ENCODE measurements around the gene HMX2. TPM values are rescaled to one million over a fixed set of nuclear protein-coding genes. Genes with fewer than 3 reads are reported as not detected.

The HMX2 gene
- total RNA-seq, 1 donor: not detected

- H3K36me3 ChIP-seq (ENCODE audit: insufficient read depth, low read length): no peaks in the 10 kb centered on the region
- no peaks in the 10 kb centered on the region for H3K4me1 ChIP-seq (ENCODE audit: insufficient read depth, low read length)
- DNase-seq (ENCODE audit: insufficient read length, low spot score, missing footprints): peak; percentile 84
Observed at GRCh38 chr10:123146894-123147634, 872 bp upstream of the HMX2 start.

GRCh38 chr10:123148414-123149161 is 652 bp downstream of the HMX2 start:
- no peak for TF ChIP-seq CTCF (IDR thresholded peaks at IDR 0.05; ENCODE audit: extremely low read depth, low read depth, low read length)
- Histone ChIP-seq H4K20me1 (ENCODE audit: insufficient read depth, low read length) (no peaks in the 10 kb centered on the region), H3K27ac (ENCODE audit: low read depth, low read length) (no peak overlapping the region), H3K4me3 (ENCODE audit: insufficient read depth, low read length) (no peak overlapping the region), H3K4me2 (ENCODE audit: insufficient read depth, low read length) (no peak overlapping the region), H2AFZ (ENCODE audit: low read length) (no peak overlapping the region), H3K9me3 (ENCODE audit: low read depth, low read length) (no peaks in the 10 kb centered on the region), H3K27me3 (ENCODE audit: insufficient read depth, low read length) (peaks cover 93% of the 10 kb centered on the region), H3K79me2 (ENCODE audit: insufficient read depth, low read length) (no peaks in the 10 kb centered on the region), H3K4me1 (ENCODE audit: insufficient read depth, low read length) (no peaks in the 10 kb centered on the region), H3K36me3 (ENCODE audit: insufficient read depth, low read length) (no peaks in the 10 kb centered on the region)
- peak; percentile 85 for DNase-seq (ENCODE audit: insufficient read length, low spot score, missing footprints)

More at GRCh38 chr10:123146894-123147634, 872 bp upstream of the HMX2 start:
- Histone ChIP-seq H3K27ac (ENCODE audit: low read depth, low read length) (no peak overlapping the region), H3K4me3 (ENCODE audit: insufficient read depth, low read length) (no peak overlapping the region), H3K4me2 (ENCODE audit: insufficient read depth, low read length) (no peak overlapping the region), H2AFZ (ENCODE audit: low read length) (no peak overlapping the region), H3K9me3 (ENCODE audit: low read depth, low read length) (no peaks in the 10 kb centered on the region), H4K20me1 (ENCODE audit: insufficient read depth, low read length) (no peaks in the 10 kb centered on the region), H3K79me2 (ENCODE audit: insufficient read depth, low read length) (no peaks in the 10 kb centered on the region), H3K27me3 (ENCODE audit: insufficient read depth, low read length) (peaks cover 99% of the 10 kb centered on the region)
- no peak for TF ChIP-seq CTCF (IDR thresholded peaks at IDR 0.05; ENCODE audit: extremely low read depth, low read depth, low read length)

GRCh38 chr10:123149162-123149567 is 1.2 kb downstream of the HMX2 start:
- H2AFZ ChIP-seq (ENCODE audit: low read length): no peak overlapping the region
- H3K27me3 ChIP-seq (ENCODE audit: insufficient read depth, low read length): peaks cover 87% of the 10 kb centered on the region
- H3K27ac ChIP-seq (ENCODE audit: low read depth, low read length): no peak overlapping the region
- no peaks in the 10 kb centered on the region for H4K20me1 ChIP-seq (ENCODE audit: insufficient read depth, low read length)
- H3K9me3 ChIP-seq (ENCODE audit: low read depth, low read length): no peaks in the 10 kb centered on the region
- H3K4me2 ChIP-seq (ENCODE audit: insufficient read depth, low read length): peak overlapping the region; percentile 60
- no peak for TF ChIP-seq CTCF (IDR thresholded peaks at IDR 0.05; ENCODE audit: extremely low read depth, low read depth, low read length)
- no peak for DNase-seq (ENCODE audit: insufficient read length, low spot score, missing footprints)
- H3K4me3 ChIP-seq (ENCODE audit: insufficient read depth, low read length): no peak overlapping the region
- H3K4me1 ChIP-seq (ENCODE audit: insufficient read depth, low read length): no peaks in the 10 kb centered on the region
- H3K36me3 ChIP-seq (ENCODE audit: insufficient read depth, low read length): no peaks in the 10 kb centered on the region
- H3K79me2 ChIP-seq (ENCODE audit: insufficient read depth, low read length): peaks cover under 1% of the 10 kb centered on the region
